Measurements from ENCODE around the gene MINK1.

Gene MINK1

GRCh38 chr17:4837471-4838308 lies 4.5 kb downstream of the MINK1 start:
- DNase-seq (ENCODE audit: low spot score) = no peak
- in situ Hi-C loops (cut with MboI; ENCODE audit: low pct_unique_long_range_greater_than_20kb, low sequenced_read_pairs, unreplicated experiment) = no loop called here
- TF ChIP-seq CTCF (IDR thresholded peaks at IDR 0.05; ENCODE audit: extremely low read depth, insufficient read depth, missing control alignments) = no peak

DNA sequence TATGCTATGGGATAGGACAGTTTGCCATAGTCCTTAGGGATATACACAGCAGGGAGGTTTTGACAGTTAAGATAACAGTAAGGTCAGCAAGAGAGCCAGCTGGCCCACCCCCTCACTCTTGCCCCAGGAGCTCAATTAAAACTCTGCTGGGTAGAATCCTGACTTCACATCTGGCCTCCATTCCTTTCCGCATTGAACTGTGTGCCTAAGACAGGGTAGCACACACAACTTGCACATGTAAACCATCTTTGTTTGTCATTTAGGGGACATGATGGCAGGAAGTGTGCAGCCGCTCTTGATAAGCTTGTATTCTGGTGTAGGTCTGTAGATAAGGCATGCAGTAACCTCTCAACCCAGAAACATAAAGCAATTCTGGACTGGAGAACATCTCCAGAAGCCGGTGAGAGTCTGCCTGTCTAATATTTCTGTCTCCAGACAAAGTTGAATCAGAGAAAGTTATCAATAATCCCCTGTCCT lies 5.2 kb downstream of the MINK1 start:
- in situ Hi-C loops (cut with MboI; ENCODE audit: low pct_unique_long_range_greater_than_20kb, low sequenced_read_pairs, unreplicated experiment) = no loop called here
- no peak for TF ChIP-seq CTCF (IDR thresholded peaks at IDR 0.05; ENCODE audit: extremely low read depth, insufficient read depth, missing control alignments)
- no peak for DNase-seq (ENCODE audit: low spot score)

DNA sequence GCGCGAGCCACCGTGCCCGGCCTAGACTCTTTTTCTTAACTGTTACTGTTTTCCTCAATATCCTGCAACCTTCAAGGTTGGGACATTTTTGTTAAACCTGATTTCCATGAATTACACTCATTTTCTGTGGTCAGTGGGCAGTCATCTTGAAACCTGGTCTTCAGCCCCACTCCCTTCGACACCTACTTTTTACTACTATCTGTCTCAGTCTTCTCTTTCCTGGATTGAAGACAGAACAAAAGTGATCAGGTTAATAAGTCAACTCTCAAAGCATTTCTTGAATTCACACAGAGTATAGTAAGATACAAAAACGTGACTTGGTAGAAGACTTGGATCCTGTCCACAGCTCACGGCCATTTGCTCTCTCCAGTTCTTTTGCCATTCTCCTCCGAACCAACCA lies 6.1 kb downstream of the MINK1 start:
- in situ Hi-C loops (cut with MboI; ENCODE audit: low pct_unique_long_range_greater_than_20kb, low sequenced_read_pairs, unreplicated experiment) = no loop called here
- no peak for TF ChIP-seq CTCF (IDR thresholded peaks at IDR 0.05; ENCODE audit: extremely low read depth, insufficient read depth, missing control alignments)
- no peak for DNase-seq (ENCODE audit: low spot score)

GRCh38 chr17:4839965-4840892 lies 7.1 kb downstream of the MINK1 start:
- in situ Hi-C loops (cut with MboI; ENCODE audit: low pct_unique_long_range_greater_than_20kb, low sequenced_read_pairs, unreplicated experiment) = no loop called here
- TF ChIP-seq CTCF (IDR thresholded peaks at IDR 0.05; ENCODE audit: extremely low read depth, insufficient read depth, missing control alignments) = no peak
- DNase-seq (ENCODE audit: low spot score) = no peak

- in situ Hi-C loops (cut with MboI; ENCODE audit: low pct_unique_long_range_greater_than_20kb, low sequenced_read_pairs, unreplicated experiment) = no loop called here
- no peak for DNase-seq (ENCODE audit: low spot score)
- no peak for TF ChIP-seq CTCF (IDR thresholded peaks at IDR 0.05; ENCODE audit: extremely low read depth, insufficient read depth, missing control alignments)
Measured at GRCh38 chr17:4840893-4841242, 7.7 kb downstream of the MINK1 start.

DNA sequence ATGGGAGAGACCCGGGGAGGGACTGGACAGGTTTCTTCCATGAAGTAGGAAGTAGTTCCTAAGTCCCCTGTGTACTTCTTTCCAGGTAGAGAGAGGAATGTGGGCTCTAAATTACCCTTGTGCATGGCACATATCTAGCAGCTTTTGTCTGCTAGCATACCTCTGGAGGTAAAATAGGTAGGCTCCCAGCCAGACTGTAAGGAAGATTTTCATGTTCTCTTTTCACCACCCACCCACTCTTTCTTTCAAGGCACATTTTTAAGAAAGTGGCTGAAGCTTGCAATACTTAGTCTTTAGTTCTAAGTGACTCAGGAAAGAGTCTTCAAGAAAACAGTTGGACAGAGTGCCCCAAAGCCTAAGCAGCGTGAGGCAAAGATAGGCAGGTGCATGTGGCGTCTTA lies 9.2 kb downstream of the MINK1 start:
- in situ Hi-C loops (cut with MboI; ENCODE audit: low pct_unique_long_range_greater_than_20kb, low sequenced_read_pairs, unreplicated experiment) = no loop called here
- no peak for TF ChIP-seq CTCF (IDR thresholded peaks at IDR 0.05; ENCODE audit: extremely low read depth, insufficient read depth, missing control alignments)
- DNase-seq (ENCODE audit: low spot score) = no peak

Data from GM13977 (cell line).